Progenitor cell of endocrine pancreas (in vitro differentiated cells): ENCODE results near the gene ABCG1. TPM values are rescaled to one million over a fixed set of nuclear protein-coding genes. Genes with fewer than 3 reads are reported as not detected.

Source experiments
- DNase-seq: peaks from one replicate; pipeline ENCODE4 v3.0.0; 2021; ENCODE audit warnings: low spot score; ENCODE audit not compliant: unreplicated experiment
- H3K27ac Mint-ChIP-seq: 2 replicates; pipeline ENCODE4 v1.8.0; 2021; ENCODE audit warnings: mild to moderate bottlenecking, moderate library complexity, mixed read lengths
- H3K27me3 Mint-ChIP-seq: 2 replicates; pipeline ENCODE4 v1.8.0; 2021; ENCODE audit warnings: mixed read lengths
- H3K36me3 Mint-ChIP-seq: 2 replicates; pipeline ENCODE4 v1.8.0; 2022; ENCODE audit warnings: mixed read lengths; ENCODE audit not compliant: insufficient read depth
- H3K4me1 Mint-ChIP-seq: 2 replicates; pipeline ENCODE4 v1.8.0; 2021; ENCODE audit warnings: low read depth, mixed read lengths
- H3K4me3 Mint-ChIP-seq: 2 replicates; pipeline ENCODE4 v1.8.0; 2021; ENCODE audit warnings: low read depth, mild to moderate bottlenecking, moderate library complexity, mixed read lengths
- H3K9me3 Mint-ChIP-seq: 2 replicates; pipeline ENCODE4 v1.8.0; 2021; ENCODE audit warnings: low read depth, mixed read lengths
- CTCF ChIP-seq: fragments of 200-600 bp; sonication (generic); IDR thresholded peaks from one replicate; pipeline ENCODE4 v1.5.0; 2021; ENCODE audit warnings: antibody characterized with exemption, mild to moderate bottlenecking; ENCODE audit not compliant: unreplicated experiment
- total RNA-seq: library from RNA; stranded (reverse); gene quantifications from 2 replicates; pipeline ENCODE4 v1.2.1, GENCODE V29; 2021

The ABCG1 gene
- total RNA-seq, 1 donor from 2014 or later, result 4.6 TPM

DNA sequence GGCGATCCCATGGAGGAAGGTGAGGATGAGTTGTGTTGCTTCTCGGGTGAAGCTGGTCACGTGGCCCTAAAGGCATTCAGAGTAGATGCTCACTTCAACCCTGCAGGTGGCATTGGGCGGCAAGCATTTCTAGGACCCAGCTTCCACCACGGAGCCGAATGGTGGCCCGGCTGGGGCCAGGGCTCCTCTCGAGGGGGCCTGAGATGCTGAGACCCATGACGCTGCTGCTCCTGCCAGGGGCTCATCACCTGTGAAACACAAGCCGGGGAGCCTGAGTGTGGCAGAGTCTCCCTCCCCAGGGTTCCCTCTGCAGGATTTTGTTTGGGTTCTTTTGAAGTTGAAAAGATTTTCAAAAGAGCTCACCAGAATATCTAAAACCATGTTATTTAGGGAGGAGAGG lies 41.2 kb downstream of the ABCG1 start:
- Mint-ChIP-seq H3K27ac (no peak overlapping the region), H3K9me3 (no peaks in the 10 kb centered on the region), H3K36me3 (no peaks in the 10 kb centered on the region), H3K4me1 (peaks cover 26% of the 10 kb centered on the region), H3K4me3 (no peak overlapping the region), H3K27me3 (peaks cover 21% of the 10 kb centered on the region)
- TF ChIP-seq CTCF, result no peak
- no peak for DNase-seq

- DNase-seq, result no peak
- Mint-ChIP-seq H3K4me3 (no peak overlapping the region), H3K27ac (peak overlapping the region; percentile 21), H3K4me1 (peaks cover 26% of the 10 kb centered on the region), H3K36me3 (no peaks in the 10 kb centered on the region), H3K27me3 (peaks cover 15% of the 10 kb centered on the region), H3K9me3 (no peaks in the 10 kb centered on the region)
- no peak for TF ChIP-seq CTCF
These were observed 42.9 kb downstream of the ABCG1 start for GRCh38 chr21:42261829-42262200.

- Mint-ChIP-seq H3K27me3 (peaks cover 13% of the 10 kb centered on the region), H3K27ac (no peak overlapping the region), H3K4me3 (no peak overlapping the region), H3K9me3 (no peaks in the 10 kb centered on the region), H3K4me1 (peaks cover 26% of the 10 kb centered on the region), H3K36me3 (no peaks in the 10 kb centered on the region)
- no peak for DNase-seq
- no peak for TF ChIP-seq CTCF
These were observed 43.9 kb downstream of the ABCG1 start for GRCh38 chr21:42262831-42263231.

DNA sequence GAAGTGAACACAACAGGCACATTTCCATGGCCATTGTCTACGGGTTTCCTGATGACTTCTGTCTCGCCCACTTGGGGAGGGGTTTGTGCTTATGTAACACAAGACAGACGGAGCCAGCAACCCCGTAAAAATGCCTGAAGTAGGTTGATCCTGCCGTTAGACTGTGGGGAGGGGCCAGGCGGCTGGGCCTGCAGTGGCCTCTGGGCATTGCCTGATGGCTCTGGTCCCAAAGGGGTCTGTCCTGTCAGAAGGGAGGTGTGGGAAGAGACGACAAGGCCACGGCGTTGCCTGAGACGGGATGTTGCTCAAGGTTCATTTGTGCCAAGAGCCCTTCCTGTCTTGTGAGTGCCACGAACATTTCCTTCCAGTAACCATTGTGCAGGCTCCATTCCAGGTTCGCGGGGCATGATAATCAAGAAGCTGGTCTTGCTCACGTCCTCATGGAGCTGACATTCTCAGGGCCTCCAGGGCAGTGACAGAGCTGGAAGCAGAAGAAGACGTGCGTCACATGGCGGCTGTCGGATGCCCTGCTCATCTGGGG lies 44.7 kb downstream of the ABCG1 start:
- Mint-ChIP-seq H3K36me3 (no peaks in the 10 kb centered on the region), H3K27ac (no peak overlapping the region), H3K4me3 (no peak overlapping the region), H3K27me3 (peaks cover 10% of the 10 kb centered on the region), H3K4me1 (peaks cover 26% of the 10 kb centered on the region), H3K9me3 (no peaks in the 10 kb centered on the region)
- no peak for TF ChIP-seq CTCF
- DNase-seq, result no peak

GRCh38 chr21:42264245-42265195 lies 45.6 kb downstream of the ABCG1 start:
- Mint-ChIP-seq H3K27ac (no peak overlapping the region), H3K4me1 (peaks cover 26% of the 10 kb centered on the region), H3K27me3 (peaks cover 9% of the 10 kb centered on the region), H3K4me3 (no peak overlapping the region), H3K9me3 (no peaks in the 10 kb centered on the region), H3K36me3 (no peaks in the 10 kb centered on the region)
- no peak for DNase-seq
- no peak for TF ChIP-seq CTCF
